HepG2 (cell line): ENCODE results near the gene ZNF764. TPM values are rescaled to one million over a fixed set of nuclear protein-coding genes. Genes with fewer than 3 reads are reported as not detected.

ENCODE experiments used
- CEBPG ChIP-seq: IDR thresholded peaks from 2 replicates; pipeline ENCODE4 v1.6.1; 2016
- EEA1 ChIP-seq: sonication (generic); formaldehyde crosslinking; IDR thresholded peaks from 2 replicates; pipeline ENCODE4 v1.5.1; 2020; ENCODE audit warnings: mild to moderate bottlenecking, missing genetic modification reagents, borderline replicate concordance
- ETV5 ChIP-seq: IDR thresholded peaks from 2 replicates; pipeline ENCODE4 v1.6.1; 2018; ENCODE audit warnings: missing biosample characterization, missing genetic modification reagents, inconsistent platforms, borderline replicate concordance
- FOXJ3 ChIP-seq: sonication (generic); formaldehyde crosslinking; IDR thresholded peaks from 2 replicates; pipeline ENCODE4 v1.4.0; 2020; ENCODE audit warnings: missing genetic modification reagents, mild to moderate bottlenecking, borderline replicate concordance
- HNRNPLL ChIP-seq: fragments of 200-400 bp; formaldehyde crosslinking; IDR thresholded peaks from 2 replicates; pipeline ENCODE4 v1.6.1; 2017; ENCODE audit warnings: mild to moderate bottlenecking, low read depth, low read length; ENCODE audit not compliant: poor library complexity, severe bottlenecking
- KLF11 ChIP-seq: IDR thresholded peaks from 2 replicates; pipeline ENCODE4 v1.6.1; 2016; ENCODE audit warnings: missing compliant biosample characterization
- KLF13 ChIP-seq: sonication (generic); formaldehyde crosslinking; IDR thresholded peaks from 2 replicates; pipeline ENCODE4 v1.4.0; 2020; ENCODE audit warnings: mild to moderate bottlenecking, missing genetic modification reagents
- KLF16 ChIP-seq, 2 experiments: sonication (generic) in 1 of 2; formaldehyde crosslinking in 1 of 2; IDR thresholded peaks; 2 replicates each; pipeline versions ENCODE4 v1.6.1 to v1.8.0; 2016 to 2023; ENCODE audit warnings: missing genetic modification reagents in 2 of 2, missing compliant biosample characterization in 1 of 2
- MEIS2 ChIP-seq: sonication (generic); formaldehyde crosslinking; IDR thresholded peaks from 2 replicates; pipeline ENCODE4 v1.9.0; 2021; ENCODE audit warnings: mild to moderate bottlenecking, missing genetic modification reagents
- MIER2 ChIP-seq: IDR thresholded peaks from 2 replicates; pipeline ENCODE4 v1.6.1; 2016; ENCODE audit warnings: missing biosample characterization, missing genetic modification reagents
- NCOA5 ChIP-seq: sonication (generic); formaldehyde crosslinking; IDR thresholded peaks from 2 replicates; pipeline ENCODE4 v1.4.0; 2020; ENCODE audit warnings: missing genetic modification reagents
- NR2F6 ChIP-seq, 2 experiments: IDR thresholded peaks; 2 replicates each; pipeline ENCODE4 v1.6.1; 2016; ENCODE audit warnings: antibody characterized with exemption in 1 of 2, mild to moderate bottlenecking in 1 of 2
- PHF20 ChIP-seq: sonication (generic); formaldehyde crosslinking; IDR thresholded peaks from 2 replicates; pipeline ENCODE4 v1.5.0; 2020; ENCODE audit warnings: mild to moderate bottlenecking, missing genetic modification reagents
- SOX6 ChIP-seq, 2 experiments: fragments of 450-650 bp in 1 of 2; sonication (generic) in 1 of 2; formaldehyde crosslinking in 1 of 2; IDR thresholded peaks; 2 replicates each; pipeline versions ENCODE4 v1.4.0 to v1.6.1; 2017 to 2020; ENCODE audit warnings: antibody characterized with exemption in 1 of 2, mild to moderate bottlenecking in 1 of 2, missing genetic modification reagents in 1 of 2
- TEAD2 ChIP-seq: sonication (generic); formaldehyde crosslinking; IDR thresholded peaks from 2 replicates; pipeline ENCODE4 v1.9.0; 2021; ENCODE audit warnings: missing genetic modification reagents
- ZEB1 ChIP-seq: IDR thresholded peaks from 2 replicates; pipeline ENCODE4 v1.6.1; 2012; ENCODE audit warnings: mild to moderate bottlenecking, low read depth, inconsistent platforms; ENCODE audit not compliant: insufficient replicate concordance
- ZNF121 ChIP-seq: sonication (generic); formaldehyde crosslinking; IDR thresholded peaks from 2 replicates; pipeline ENCODE4 v1.5.0; 2020; ENCODE audit warnings: mild to moderate bottlenecking, missing genetic modification reagents
- ZNF292 ChIP-seq: sonication (generic); formaldehyde crosslinking; IDR thresholded peaks from 2 replicates; pipeline ENCODE4 v1.8.1; 2022; ENCODE audit warnings: mild to moderate bottlenecking, low read depth, missing genetic modification reagents, borderline replicate concordance
- ZNF343 ChIP-seq: sonication (generic); formaldehyde crosslinking; IDR thresholded peaks from 2 replicates; pipeline ENCODE4 v1.4.0; 2020; ENCODE audit warnings: mild to moderate bottlenecking, missing genetic modification reagents
- ZNF451 ChIP-seq: sonication (generic); formaldehyde crosslinking; IDR thresholded peaks from 2 replicates; pipeline ENCODE4 v1.5.0; 2020; ENCODE audit warnings: mild to moderate bottlenecking, missing genetic modification reagents
- ZNF484 ChIP-seq: sonication (generic); formaldehyde crosslinking; IDR thresholded peaks from 2 replicates; pipeline ENCODE4 v1.5.1; 2020; ENCODE audit warnings: mild to moderate bottlenecking, low read depth, missing genetic modification reagents, borderline replicate concordance
- ZNF543 ChIP-seq: sonication (generic); formaldehyde crosslinking; IDR thresholded peaks from 2 replicates; pipeline ENCODE4 v1.4.0; 2020; ENCODE audit warnings: mild to moderate bottlenecking, missing genetic modification reagents
- ZNF598 ChIP-seq: sonication (generic); formaldehyde crosslinking; IDR thresholded peaks from 2 replicates; pipeline ENCODE4 v1.5.1; 2020; ENCODE audit warnings: mild to moderate bottlenecking, missing genetic modification reagents, borderline replicate concordance
- ZNF746 ChIP-seq: sonication (generic); formaldehyde crosslinking; IDR thresholded peaks from 2 replicates; pipeline ENCODE4 v1.8.0; 2022; ENCODE audit warnings: mild to moderate bottlenecking, missing genetic modification reagents
- polyA plus RNA-seq, 8 experiments: library from polyadenylated mRNA; depleted of rRNA in 3 of 8; stranded (reverse) in 7 of 8; unstranded in 1 of 8; fragments of >200 nt; fragmentation: Illumina TruSeq in 4 of 8; extraction: Trizol in 4 of 8; gene quantifications; 2 replicates each; pipeline versions ENCODE4 v1.2.1 to v1.2.3, GENCODE V29; 2011 to 2016; ENCODE audit warnings: low read depth in 4 of 8, missing spikeins in 1 of 8, mixed read lengths in 1 of 8; ENCODE audit not compliant: insufficient read depth in 1 of 8
- total RNA-seq, 5 experiments: library from RNA; depleted of rRNA; stranded (reverse); fragments of >200 nt; fragmentation: Illumina TruSeq; extraction: Trizol; gene quantifications; 2 replicates each; pipeline ENCODE4 v1.2.3, GENCODE V29; 2016; ENCODE audit warnings: low read depth in 1 of 5
- TF ChIP-seq, protein P1 (sequence below): sonication (generic); formaldehyde crosslinking; IDR thresholded peaks from 2 replicates; pipeline ENCODE4 v1.4.0; 2020; ENCODE audit warnings: missing genetic modification reagents, mild to moderate bottlenecking, borderline replicate concordance
- TF ChIP-seq, protein P2 (sequence below): sonication (generic); formaldehyde crosslinking; IDR thresholded peaks from 2 replicates; pipeline ENCODE4 v1.9.0; 2021; ENCODE audit warnings: missing genetic modification reagents, mild to moderate bottlenecking, borderline replicate concordance
- TF ChIP-seq, protein P3 (sequence below): sonication (generic); formaldehyde crosslinking; IDR thresholded peaks from 2 replicates; pipeline ENCODE4 v1.4.0; 2020; ENCODE audit warnings: mild to moderate bottlenecking, missing genetic modification reagents
- TF ChIP-seq, protein P4 (sequence below): sonication (generic); formaldehyde crosslinking; IDR thresholded peaks from 2 replicates; pipeline ENCODE4 v1.8.1; 2023; ENCODE audit warnings: mild to moderate bottlenecking, missing genetic modification reagents

ZNF764 gene
- total and polyA plus RNA-seq, 2 of the 13 experiments (the other 11 are each of a cell fraction or from before 2014, with no cell fraction given) = 4.1 to 9.1 TPM

DNA sequence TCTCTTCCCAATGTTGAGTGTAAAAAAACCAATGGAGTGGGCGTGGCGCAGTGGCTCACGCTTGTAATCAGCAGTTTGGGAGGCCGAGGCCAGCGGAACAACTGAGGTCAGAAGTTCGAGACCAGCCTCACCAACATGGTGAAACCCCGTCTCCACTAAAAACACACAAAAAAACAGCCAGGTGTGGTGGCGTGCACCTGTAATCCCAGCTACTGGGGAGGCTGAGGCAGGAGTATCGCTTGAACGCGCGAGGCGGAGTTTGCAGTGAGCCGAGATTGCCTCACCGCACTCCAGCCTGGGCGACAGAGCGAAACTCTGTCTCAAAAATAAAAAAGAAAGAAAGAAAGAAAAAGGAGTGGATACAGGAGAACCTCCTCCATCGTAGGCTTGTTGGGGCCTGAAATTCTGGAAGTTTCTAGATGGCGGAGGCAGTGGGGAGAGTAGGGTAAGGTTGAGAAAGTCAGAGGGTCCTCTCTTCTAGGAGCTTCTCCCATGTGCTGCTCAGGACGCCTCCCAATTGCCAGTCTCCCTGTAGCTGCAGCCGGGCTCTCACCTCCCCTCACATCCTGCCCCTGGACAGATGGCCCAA lies 709 bp upstream of the ZNF764 start (continued):
- TF ChIP-seq ZNF484 (CRISPR knock-in tag) (no peak), TEAD2 (CRISPR knock-in tag) (no peak), ZNF292 (CRISPR knock-in tag) (peak; percentile 68; the same call in 1 of the 2 replicates), ZEB1 (no peak), HNRNPLL (no peak), ZNF451 (CRISPR knock-in tag) (no peak), ZNF746 (CRISPR knock-in tag) (no peak), EEA1 (no peak), CEBPG (CRISPR knock-in tag) (no peak), ZNF343 (CRISPR knock-in tag) (no peak), PHF20 (CRISPR knock-in tag) (no peak), ZNF598 (no peak), FOXJ3 (no peak), KLF16 (CRISPR knock-in tag; IDR thresholded peaks at IDR 0.05) (no peak), ZNF121 (CRISPR knock-in tag) (no peak), ZNF543 (CRISPR knock-in tag) (no peak), NR2F6 (IDR thresholded peaks at IDR 0.05) (no peak), NR2F6 (CRISPR knock-in tag; IDR thresholded peaks at IDR 0.05) (no peak), MEIS2 (no peak), SOX6 (IDR thresholded peaks at IDR 0.05) (no peak), SOX6 (CRISPR knock-in tag; IDR thresholded peaks at IDR 0.05) (no peak), MIER2 (no peak), KLF11 (no peak), KLF13 (CRISPR knock-in tag) (peak; percentile 67; the same call in 1 of the 2 replicates), NCOA5 (CRISPR knock-in tag) (no peak), ETV5 (no peak)
- TF ChIP-seq, protein P1, sequence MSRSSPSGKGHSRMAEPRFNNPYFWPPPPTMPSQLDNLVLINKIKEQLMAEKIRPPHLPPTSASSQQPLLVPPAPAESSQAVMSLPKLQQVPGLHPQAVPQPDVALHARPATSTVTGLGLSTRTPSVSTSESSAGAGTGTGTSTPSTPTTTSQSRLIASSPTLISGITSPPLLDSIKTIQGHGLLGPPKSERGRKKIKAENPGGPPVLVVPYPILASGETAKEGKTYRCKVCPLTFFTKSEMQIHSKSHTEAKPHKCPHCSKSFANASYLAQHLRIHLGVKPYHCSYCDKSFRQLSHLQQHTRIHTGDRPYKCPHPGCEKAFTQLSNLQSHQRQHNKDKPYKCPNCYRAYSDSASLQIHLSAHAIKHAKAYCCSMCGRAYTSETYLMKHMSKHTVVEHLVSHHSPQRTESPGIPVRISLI (CRISPR knock-in tag) = peak; percentile 3; the same call in 1 of the 2 replicates
- TF ChIP-seq, protein P2, sequence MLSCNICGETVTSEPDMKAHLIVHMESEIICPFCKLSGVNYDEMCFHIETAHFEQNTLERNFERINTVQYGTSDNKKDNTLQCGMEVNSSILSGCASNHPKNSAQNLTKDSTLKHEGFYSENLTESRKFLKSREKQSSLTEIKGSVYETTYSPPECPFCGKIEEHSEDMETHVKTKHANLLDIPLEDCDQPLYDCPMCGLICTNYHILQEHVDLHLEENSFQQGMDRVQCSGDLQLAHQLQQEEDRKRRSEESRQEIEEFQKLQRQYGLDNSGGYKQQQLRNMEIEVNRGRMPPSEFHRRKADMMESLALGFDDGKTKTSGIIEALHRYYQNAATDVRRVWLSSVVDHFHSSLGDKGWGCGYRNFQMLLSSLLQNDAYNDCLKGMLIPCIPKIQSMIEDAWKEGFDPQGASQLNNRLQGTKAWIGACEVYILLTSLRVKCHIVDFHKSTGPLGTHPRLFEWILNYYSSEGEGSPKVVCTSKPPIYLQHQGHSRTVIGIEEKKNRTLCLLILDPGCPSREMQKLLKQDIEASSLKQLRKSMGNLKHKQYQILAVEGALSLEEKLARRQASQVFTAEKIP = no peak
- TF ChIP-seq, protein P3, sequence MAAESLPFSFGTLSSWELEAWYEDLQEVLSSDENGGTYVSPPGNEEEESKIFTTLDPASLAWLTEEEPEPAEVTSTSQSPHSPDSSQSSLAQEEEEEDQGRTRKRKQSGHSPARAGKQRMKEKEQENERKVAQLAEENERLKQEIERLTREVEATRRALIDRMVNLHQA = no peak
- TF ChIP-seq, protein P4, sequence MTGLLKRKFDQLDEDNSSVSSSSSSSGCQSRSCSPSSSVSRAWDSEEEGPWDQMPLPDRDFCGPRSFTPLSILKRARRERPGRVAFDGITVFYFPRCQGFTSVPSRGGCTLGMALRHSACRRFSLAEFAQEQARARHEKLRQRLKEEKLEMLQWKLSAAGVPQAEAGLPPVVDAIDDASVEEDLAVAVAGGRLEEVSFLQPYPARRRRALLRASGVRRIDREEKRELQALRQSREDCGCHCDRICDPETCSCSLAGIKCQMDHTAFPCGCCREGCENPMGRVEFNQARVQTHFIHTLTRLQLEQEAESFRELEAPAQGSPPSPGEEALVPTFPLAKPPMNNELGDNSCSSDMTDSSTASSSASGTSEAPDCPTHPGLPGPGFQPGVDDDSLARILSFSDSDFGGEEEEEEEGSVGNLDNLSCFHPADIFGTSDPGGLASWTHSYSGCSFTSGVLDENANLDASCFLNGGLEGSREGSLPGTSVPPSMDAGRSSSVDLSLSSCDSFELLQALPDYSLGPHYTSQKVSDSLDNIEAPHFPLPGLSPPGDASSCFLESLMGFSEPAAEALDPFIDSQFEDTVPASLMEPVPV (CRISPR knock-in tag) = no peak
